ENCODE measurements around the gene SRC. TPM values are rescaled to one million over a fixed set of nuclear protein-coding genes. Genes with fewer than 3 reads are reported as not detected.

SRC gene
- total and polyA plus RNA-seq, 7 donors: 0.86 to 3.0 (median 1.3) TPM

GRCh38 chr20:37382482-37383120 lies 36.7 kb downstream of the SRC start:
- ATAC-seq: no peak
- Histone ChIP-seq H3K9me3 (no peaks in the 10 kb centered on the region), H3K36me3 (ENCODE audit: insufficient read depth in 1 of 2, low read depth in 1 of 2) (no peaks in the 10 kb centered on the region), H3K4me3 (no peak overlapping the region), H3K27ac (no peak overlapping the region), H3K4me1 (no peaks in the 10 kb centered on the region), H3K27me3 (ENCODE audit: insufficient read depth in 3 of 3, low read length in 2 of 3) (no peaks in the 10 kb centered on the region)
- intact Hi-C loops (cut with DNase I): loop anchor here (5.0 kb wide), 3 partner anchors 95 to 190 kb away; partner anchors contain the start of gene MANBAL (in 1 of the 2)
- WGBS, 3 donors: 87 to 93% (median 90%) methylated on average over 11 of the region's 11 CpGs
- TF ChIP-seq, protein P1, sequence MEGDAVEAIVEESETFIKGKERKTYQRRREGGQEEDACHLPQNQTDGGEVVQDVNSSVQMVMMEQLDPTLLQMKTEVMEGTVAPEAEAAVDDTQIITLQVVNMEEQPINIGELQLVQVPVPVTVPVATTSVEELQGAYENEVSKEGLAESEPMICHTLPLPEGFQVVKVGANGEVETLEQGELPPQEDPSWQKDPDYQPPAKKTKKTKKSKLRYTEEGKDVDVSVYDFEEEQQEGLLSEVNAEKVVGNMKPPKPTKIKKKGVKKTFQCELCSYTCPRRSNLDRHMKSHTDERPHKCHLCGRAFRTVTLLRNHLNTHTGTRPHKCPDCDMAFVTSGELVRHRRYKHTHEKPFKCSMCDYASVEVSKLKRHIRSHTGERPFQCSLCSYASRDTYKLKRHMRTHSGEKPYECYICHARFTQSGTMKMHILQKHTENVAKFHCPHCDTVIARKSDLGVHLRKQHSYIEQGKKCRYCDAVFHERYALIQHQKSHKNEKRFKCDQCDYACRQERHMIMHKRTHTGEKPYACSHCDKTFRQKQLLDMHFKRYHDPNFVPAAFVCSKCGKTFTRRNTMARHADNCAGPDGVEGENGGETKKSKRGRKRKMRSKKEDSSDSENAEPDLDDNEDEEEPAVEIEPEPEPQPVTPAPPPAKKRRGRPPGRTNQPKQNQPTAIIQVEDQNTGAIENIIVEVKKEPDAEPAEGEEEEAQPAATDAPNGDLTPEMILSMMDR (IDR thresholded peaks at IDR 0.05): no peak
- DNase-seq: peak in 1 of 2 donors; percentile 28

DNA sequence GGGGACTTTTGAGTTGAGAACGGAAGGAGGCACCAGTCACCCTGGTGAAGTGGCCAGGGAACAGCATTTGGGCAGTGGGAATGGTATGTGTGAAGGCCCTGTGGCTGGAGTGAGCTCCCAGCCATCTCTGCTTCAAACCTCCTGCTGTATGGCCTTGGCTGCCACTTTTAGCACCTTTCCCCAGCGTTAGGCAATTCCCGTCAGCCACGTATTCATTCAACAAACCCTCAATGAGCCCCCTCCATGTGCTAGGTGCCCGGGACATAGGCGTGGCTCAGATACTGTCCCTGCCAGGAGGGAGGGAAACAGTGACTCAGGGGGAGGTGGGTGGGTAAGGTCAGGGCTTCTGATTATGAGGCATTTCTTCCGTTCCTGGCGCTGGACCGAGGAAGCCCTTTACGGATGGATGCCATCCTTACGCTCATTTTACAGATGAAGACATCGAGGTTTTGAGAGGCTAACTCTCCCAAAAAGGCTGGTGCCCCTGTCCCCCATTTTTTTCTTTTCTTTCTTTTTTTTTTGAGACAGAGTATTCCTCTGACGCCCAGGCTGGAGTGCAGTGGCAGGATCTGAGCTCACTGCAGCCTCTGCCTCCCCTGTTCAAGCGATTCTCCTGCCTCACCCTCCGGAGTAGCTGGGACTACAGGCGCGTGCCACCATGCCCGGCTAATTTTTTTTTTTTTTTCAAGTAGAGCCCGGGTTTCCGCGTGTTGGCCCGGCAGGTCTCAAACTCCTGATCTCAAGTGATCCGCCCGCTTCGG lies 37.5 kb downstream of the SRC start:
- H3K9me3 ChIP-seq: no peaks in the 10 kb centered on the region
- TF ChIP-seq, protein P1 (IDR thresholded peaks at IDR 0.05): no peak
- intact Hi-C loops (cut with DNase I): loop anchor here (5.0 kb wide), 3 partner anchors 96 to 191 kb away; partner anchors contain the start of gene MANBAL (in 1 of the 2)
- H3K4me3 ChIP-seq: peak overlapping the region; percentile 69
- H3K27me3 ChIP-seq (ENCODE audit: insufficient read depth in 3 of 3, low read length in 2 of 3): peaks cover 0 to 2% (median 0%) of the 10 kb centered on the region in 3 donors
- no peaks in the 10 kb centered on the region for H3K36me3 ChIP-seq (ENCODE audit: insufficient read depth in 1 of 2, low read depth in 1 of 2)
- 81 to 85% (median 83%) methylated on average over 25 of the region's 25 CpGs for WGBS, 3 donors
- no peak for ATAC-seq
- no peaks in the 10 kb centered on the region for H3K4me1 ChIP-seq
- no peak overlapping the region for H3K27ac ChIP-seq
- DNase-seq: peak in 1 of 2 donors; percentile 32

DNA sequence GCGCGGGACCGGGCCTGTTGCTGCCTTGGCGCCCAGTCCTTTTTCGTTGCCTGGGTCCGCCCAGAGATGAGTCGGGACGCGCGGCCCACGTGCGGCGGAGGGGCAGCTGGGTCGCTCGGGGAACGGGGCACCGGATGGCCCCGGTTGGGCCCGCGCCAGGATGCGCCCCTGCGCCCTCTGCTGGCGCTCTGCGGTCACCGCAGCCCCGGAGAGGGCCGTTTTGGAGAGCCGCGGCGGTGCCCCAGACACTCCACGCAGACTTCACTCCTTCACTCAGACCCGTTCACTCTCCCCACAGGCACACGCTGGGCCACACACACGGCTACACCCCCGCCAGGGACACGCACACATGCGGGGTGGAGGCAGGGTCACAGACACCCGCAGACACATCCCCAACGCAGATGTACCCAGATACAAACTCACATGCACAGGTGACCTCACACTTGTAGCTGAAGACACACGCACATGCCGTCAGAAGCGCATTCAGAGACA lies 38.8 kb downstream of the SRC start:
- Histone ChIP-seq H3K36me3 (ENCODE audit: insufficient read depth in 1 of 2, low read depth in 1 of 2) (no peaks in the 10 kb centered on the region), H3K4me1 (no peaks in the 10 kb centered on the region), H3K27ac (no peak overlapping the region), H3K27me3 (ENCODE audit: insufficient read depth in 3 of 3, low read length in 2 of 3) (peaks cover 0 to 2% (median 0%) of the 10 kb centered on the region in 3 donors), H3K9me3 (no peaks in the 10 kb centered on the region), H3K4me3 (peak overlapping the region; percentile 69)
- TF ChIP-seq, protein P1 (IDR thresholded peaks at IDR 0.05): peak; percentile 95
- 6 to 8% (median 7%) methylated on average over 33 to 39 of the region's 42 CpGs for WGBS, 3 donors
- ATAC-seq (peak; percentile 87 to 96 (median 91)), DNase-seq (peak; percentile 75 to 84)
- intact Hi-C loops (cut with DNase I): loop anchor here (2.0 to 5.0 kb wide), 6 partner anchors 97 to 192 kb away; partner anchors contain the start of gene MANBAL (in 1 of the 2)

GRCh38 chr20:37385176-37385575 lies 39.2 kb downstream of the SRC start:
- 71 to 81% (median 79%) methylated on average over 15 to 17 of the region's 17 CpGs for WGBS, 3 donors
- Histone ChIP-seq H3K9me3 (no peaks in the 10 kb centered on the region), H3K27me3 (ENCODE audit: insufficient read depth in 3 of 3, low read length in 2 of 3) (peaks cover 0 to 2% (median 0%) of the 10 kb centered on the region in 3 donors), H3K27ac (no peak overlapping the region), H3K4me1 (no peaks in the 10 kb centered on the region), H3K36me3 (ENCODE audit: insufficient read depth in 1 of 2, low read depth in 1 of 2) (no peaks in the 10 kb centered on the region), H3K4me3 (no peak overlapping the region)
- peak in 1 of 2 donors; percentile 44 for DNase-seq
- TF ChIP-seq, protein P1 (IDR thresholded peaks at IDR 0.05): no peak
- ATAC-seq: no peak
- intact Hi-C loops (cut with DNase I): loop anchor here (2.0 to 5.0 kb wide), 4 partner anchors 108 to 188 kb away; no protein-coding TSS in a partner anchor

Data from psoas muscle (tissue), 8 donors.